HG03066 (cell line): ENCODE results near the gene CLRN1.
A peak's percentile ranks its signal among the peaks of the same experiment; 100 is the strongest.

ENCODE experiments used
- ATAC-seq: cut with Tn5 transposase; IDR thresholded peaks from one replicate; pipeline ENCODE4 v1.9.1; 2021; ENCODE audit warnings: low read depth; ENCODE audit not compliant: unreplicated experiment

Gene CLRN1

DNA sequence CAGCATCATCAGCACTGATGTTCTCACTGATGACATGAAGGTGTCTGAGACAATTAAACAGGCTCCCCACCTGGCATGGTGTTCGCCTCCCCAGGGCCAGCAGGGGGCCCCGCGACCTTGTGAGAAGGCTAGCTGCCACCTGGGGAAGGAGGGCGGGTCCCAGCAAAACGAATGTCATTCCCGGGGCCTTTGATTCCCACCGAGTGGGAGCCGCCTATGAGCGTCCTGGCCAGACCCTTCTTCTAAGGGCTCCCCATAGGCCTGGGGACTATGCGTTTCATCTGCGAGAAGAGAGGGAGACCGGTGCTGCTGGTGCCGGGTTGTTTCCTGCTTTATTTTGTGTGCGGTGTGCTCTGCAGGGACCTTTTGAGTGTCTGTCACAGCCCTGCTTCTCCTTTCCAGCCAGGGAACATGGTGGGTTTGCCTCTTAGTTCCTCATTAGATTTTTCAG lies 46.8 kb downstream of the CLRN1 start:
- peak; percentile 81 for ATAC-seq

DNA sequence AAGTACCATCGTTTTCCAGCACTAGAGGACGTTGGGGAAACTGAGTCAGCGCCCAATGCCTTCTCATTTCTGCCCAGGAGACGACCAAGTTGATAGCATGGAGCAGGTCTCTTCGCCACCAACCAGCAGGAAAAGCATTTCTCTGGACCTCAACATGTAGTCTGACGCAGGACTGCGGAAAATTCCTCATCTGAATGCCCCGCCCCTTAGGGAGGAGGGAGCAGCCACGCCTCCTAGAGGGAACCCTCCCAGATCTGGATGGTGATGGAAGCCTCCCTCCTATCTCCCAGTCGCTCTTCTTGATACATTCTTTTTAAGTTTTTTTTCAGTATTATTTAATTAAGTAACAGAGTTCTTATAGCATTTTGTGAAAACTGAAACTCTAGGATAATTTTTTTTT lies 49.9 kb downstream of the CLRN1 start:
- no peak for ATAC-seq

GRCh38 chr3:150921209-150921608 lies 51.3 kb downstream of the CLRN1 start:
- no peak for ATAC-seq

DNA sequence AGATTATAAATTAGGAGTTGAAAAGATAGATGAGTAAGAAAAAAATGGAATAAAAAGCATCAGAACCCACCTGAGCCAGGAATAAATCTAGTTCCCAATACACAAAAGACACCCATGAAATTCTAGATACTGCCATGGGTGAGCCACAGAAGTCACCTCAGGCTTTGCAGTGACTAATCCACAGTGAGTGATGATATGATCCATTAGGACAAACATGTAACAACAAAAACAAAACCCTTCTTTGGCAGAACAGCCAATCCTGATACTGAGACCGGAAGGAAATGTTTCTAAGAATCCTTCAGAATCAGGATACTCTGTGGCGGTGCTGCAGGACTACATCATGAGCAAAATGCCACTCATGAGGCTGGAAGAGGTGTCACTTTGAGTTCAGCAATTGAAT lies 52.3 kb downstream of the CLRN1 start:
- no peak for ATAC-seq

GRCh38 chr3:150917951-150918350 lies 54.6 kb downstream of the CLRN1 start:
- ATAC-seq, result no peak

DNA sequence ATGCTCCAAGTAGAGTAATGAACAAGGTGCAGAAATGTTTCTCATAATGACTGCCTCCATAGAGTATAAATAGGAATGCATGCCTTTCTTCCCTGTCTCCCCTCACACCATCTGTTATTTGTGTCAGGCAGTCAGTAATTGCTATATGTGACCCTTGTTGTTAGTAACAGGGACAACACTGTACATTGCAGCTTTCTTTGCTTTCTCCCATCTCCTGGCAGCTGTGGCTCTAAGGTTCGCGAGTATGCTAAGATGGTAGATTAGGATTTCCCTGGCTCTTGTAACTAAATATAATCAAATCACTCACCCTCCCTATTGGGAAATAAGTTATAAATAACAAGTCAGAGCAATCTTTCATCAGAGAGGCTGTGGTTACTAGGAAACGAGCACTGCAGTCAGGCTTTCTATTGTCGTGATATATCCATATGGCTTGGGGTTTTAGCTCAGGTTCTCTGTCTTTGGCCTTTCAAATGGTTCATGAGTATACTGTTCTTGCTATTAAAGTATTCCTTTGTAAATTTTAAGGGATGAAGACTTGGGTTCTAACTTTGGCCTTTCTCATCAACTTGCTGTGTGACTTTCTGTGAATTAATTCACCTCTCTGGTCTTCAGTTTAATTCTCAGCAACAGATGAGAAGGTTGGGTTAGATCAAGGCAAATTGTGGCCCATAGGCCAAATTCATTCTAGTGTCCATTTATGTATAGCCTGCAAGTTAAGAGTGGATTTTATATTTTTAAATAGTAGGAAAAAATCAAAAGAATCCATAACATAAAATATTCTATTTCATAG lies 59.2 kb downstream of the CLRN1 start:
- ATAC-seq, result no peak

GRCh38 chr3:150912501-150912900 lies 60.0 kb downstream of the CLRN1 start:
- no peak for ATAC-seq

GRCh38 chr3:150911771-150912170 lies 60.8 kb downstream of the CLRN1 start:
- no peak for ATAC-seq

- ATAC-seq, result no peak
Observed at GRCh38 chr3:150906461-150906860, 66.1 kb downstream of the CLRN1 start.

DNA sequence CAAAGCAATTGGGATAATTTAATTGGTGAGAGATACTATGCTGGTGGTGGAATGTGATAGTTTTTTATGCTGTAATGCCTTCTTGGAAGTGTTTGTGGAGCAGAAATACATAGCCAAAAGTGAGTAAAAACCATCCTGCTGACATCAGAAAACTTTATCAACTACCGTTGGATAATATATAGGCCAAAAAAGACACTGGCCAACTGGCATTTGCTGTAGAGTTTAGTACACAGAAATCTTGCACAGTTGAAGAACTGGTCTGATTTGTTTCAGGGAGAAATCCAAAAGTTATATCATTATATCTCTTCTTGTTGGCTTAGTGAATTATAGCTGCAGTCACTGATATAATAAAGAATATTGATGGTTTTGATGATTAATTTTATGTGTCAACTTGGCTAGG lies 66.8 kb downstream of the CLRN1 start:
- no peak for ATAC-seq

DNA sequence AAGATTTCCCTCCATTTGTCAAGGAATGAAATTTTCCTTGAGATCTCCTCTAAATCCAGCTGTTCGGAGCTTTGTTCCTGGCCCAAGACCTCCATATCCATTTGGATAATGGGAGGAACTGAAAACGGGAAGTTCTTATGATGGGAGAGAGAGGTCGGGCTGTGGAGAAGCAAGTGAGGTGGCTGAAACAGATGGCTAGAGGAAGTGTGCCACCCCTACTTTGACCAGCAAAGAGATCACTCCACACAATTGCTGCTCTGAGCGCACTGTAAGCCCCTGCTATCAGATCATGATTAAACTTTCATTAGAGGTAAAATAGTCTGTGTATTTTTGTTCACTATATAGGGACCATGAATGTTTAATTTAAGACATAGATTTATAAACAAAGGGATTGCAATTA lies 67.2 kb downstream of the CLRN1 start, which contains the start of gene MINDY4B:
TSS of gene MINDY4B (minus strand) at position 101 of the 400 bp plus-strand sequence. CDS start at position 101, 0 bp downstream.
- ATAC-seq, result no peak

DNA sequence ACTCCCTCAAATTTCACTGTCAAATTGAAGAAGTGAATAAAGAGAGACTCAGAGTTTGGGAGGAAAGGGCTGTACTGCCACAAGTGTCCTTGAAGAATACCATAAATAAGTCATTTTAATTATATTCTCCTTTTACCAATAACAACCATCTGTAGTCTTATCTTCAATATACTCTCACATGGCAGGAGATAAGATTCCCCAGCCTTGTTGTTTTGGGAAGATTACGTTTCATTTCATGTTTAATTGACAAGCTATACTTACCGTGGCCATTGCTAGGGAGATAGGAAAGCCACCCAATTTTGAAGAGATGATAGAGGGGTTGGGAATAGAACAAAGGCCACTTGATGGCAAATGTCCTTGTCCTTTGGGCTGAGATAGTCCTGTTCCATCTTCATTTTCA lies 69.5 kb downstream of the CLRN1 start:
- ATAC-seq, result no peak

DNA sequence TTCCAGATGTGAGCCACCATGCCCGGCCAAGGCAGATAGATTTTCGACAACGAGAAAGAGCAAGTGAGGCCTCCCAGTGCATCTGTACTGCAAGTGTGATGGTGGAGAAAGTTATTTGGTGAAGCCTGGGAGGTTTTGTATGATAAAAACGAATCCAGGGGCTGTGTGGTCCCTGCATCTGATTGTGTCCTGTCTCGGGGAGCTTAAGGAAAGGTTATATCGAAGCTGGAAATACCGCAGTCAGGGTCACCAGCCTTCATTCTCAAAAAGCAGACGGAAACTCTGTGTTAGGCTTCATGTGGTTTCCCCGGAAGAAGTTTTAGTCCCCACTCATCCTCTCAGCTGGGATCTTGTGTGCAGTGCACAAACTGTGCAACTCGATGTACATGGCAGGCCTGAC lies 70.7 kb downstream of the CLRN1 start:
- no peak for ATAC-seq

- no peak for ATAC-seq
Observed at GRCh38 chr3:150899141-150899540, 73.4 kb downstream of the CLRN1 start.

GRCh38 chr3:150898046-150898754 lies 74.3 kb downstream of the CLRN1 start:
- no peak for ATAC-seq

GRCh38 chr3:150897592-150897991 lies 74.9 kb downstream of the CLRN1 start:
- ATAC-seq, result no peak

DNA sequence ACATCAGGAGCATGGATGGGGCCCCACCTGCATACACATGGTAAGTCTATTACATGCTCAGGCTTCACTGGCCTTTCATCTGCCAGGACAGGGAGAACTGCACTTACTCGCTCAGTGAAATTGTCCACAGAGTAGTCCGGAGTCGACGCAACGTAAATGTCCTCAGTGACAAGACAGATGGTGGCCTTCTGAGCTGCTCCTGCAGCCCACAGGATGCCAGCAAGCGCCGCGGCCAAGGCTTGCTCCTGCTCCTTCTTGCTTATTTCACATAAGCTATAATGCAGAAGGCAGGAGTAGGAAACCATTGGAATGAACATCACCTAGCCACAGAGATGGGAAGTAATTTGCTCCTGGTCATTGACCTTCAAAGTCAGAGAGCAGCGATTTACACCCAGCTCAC lies 81.7 kb downstream of the CLRN1 start:
- no peak for ATAC-seq

DNA sequence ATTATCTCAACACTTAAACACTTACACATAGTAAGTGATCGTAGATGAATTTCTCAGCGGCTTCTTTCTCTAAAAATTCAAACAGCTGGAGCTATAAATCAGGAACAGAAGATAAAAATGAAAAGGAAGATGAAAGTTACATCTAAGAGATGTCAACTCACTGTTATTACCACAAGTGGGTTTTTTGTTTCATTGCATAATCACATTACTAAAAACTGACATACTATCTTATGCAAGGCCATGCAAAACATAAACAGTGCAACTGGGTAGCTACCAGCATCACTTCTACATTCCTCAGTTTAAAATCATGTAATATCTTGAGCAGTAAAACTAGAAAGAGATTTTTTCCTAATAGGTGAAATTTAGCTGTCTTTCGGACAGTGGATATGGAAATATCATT lies 82.2 kb downstream of the CLRN1 start:
- no peak for ATAC-seq

DNA sequence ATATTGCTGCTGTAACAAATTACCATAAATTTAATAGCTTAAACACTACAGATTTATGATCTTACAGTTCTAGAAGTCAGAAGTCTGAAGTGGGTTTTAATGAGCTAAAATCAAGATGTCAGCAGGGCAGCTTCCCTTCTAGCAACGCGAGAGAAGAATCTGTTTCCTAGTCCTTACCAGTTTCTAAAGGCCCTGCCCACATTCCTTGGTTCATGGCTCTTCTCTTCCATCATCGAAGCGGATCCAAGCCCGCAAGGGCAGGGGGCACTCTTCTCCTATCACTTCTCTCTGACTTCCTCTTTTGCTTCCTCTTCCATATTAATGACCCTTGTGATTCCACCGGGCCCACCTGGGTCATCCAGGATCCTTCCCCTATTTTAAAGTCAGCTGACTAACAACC lies 83.4 kb downstream of the CLRN1 start:
- ATAC-seq, result no peak

DNA sequence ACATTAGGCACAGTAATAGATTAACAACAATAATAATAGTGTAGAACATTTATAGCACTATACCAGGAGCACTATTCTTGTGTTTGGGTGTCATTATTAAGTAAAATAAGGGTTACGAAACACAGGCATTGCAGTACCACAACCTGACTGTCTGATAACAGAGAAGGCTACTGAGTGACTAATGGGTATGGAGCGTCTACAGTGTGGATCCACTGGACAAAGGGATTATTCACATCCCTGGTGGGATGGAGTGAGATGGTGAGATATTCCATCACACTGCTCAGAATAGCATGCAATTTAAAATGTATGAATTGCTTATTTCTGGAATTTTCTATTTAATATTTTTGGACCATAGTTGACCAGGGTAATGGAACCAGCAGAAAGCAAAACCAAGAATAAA lies 85.5 kb downstream of the CLRN1 start:
- no peak for ATAC-seq

DNA sequence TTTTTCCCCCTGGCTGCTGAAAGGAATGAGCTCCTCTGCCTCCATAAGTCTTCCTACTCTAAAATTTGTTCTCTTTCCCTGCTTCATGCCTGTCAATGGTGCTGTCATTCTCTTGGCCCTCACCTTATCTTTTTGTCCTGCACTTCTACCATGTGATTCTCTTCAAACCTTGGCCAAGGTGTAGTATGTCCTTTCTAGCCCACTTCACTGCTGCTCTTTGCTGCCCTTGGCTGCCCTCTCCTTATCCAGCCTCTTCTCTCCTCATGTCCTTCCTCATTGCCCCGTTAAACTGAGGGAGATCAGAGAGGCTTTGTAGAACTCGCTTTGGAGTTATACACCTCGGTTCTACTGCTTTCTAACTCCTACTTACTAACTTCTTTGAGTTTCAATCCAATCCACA lies 87.0 kb downstream of the CLRN1 start:
- ATAC-seq, result no peak

DNA sequence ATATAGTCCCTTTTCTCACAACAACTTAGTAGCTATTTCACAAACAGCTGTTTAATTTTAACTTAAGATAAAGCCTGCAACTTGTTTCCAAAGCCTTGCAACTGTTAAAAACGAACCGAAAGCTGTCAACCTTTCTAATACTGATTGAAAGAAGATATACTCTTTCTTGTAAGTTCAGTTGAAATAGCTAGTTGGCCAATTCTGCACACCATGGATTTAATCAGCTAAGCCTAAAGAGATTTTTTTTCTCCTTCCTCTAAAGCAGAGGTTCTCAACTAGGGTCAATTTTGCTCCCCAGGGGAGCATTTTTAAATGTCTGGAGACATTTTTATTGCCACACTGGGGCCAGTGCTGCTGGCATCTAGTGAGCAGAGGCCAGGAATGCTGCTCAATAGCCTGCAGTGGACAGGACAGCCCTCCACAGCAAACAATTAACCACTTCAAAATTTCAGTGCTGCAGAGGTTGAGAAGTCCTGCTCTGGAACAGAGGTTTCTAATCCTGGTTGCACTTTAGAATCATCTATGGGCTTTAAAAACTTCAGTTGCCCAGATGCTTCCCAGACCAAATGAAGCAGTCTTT lies 93.4 kb downstream of the CLRN1 start:
- ATAC-seq, result no peak
